ENCODE data around the gene OGFRL1.

The OGFRL1 gene

DNA sequence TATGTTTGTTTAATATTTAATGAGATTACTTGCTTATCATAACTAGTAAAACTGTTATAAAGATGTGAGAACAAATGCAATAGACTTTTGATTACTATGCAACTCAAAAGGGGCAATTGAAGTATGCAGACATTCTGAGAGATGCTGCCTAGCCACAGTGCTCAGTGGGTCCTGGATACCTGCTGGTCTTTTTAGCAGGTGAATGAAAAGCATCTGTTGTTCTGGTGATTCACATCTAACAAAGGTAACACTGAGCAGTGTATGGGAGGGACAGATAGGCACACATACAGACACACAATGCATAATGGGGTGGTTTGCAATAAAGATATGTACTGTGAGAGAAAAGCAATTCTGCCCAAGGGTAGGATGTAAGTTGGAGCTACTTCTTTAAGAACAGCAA, 46.9 kb downstream of the OGFRL1 start:
- no peak for DNase-seq

DNA sequence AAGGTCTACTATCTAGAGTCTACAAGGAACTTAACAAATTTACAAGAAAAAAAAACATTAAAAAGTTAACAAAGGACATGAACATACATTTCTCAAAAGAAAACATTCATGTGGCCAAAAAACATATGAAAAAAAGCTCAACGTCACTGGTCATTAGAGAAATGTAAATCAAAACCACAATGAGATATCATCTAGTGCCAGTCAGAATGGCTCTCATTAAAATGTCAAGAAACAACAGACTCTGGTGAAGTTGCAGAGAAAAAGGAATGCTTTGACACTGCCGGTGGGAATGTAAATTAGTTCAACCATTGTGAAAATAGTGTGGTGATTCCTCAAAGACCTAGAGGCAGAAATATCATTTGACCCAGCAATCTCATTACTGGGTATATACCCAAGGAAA, 48.3 kb downstream of the OGFRL1 start:
- DNase-seq = no peak

- DNase-seq = no peak
Observed at GRCh38 chr6:71338540-71339316, 50.1 kb downstream of the OGFRL1 start.

DNA sequence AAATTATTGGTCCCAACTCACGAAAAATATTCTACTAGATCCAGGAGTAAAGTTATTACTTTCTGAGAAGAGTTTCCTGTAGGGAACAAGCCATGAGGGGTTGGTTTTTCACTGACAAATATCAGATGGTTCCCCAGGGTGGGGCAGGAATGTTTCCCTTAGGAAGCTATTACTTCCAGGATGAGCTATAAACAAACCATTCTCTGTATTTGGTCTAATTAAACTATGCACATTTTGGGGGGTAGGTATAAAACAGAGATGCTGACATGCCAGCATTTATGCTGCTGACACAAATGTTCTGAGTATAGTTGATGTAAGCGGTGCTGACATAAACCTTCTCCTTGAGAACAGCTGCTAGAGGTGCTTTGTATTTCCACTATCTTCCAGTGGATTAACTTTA, 54.2 kb downstream of the OGFRL1 start:
- no peak for DNase-seq

DNA sequence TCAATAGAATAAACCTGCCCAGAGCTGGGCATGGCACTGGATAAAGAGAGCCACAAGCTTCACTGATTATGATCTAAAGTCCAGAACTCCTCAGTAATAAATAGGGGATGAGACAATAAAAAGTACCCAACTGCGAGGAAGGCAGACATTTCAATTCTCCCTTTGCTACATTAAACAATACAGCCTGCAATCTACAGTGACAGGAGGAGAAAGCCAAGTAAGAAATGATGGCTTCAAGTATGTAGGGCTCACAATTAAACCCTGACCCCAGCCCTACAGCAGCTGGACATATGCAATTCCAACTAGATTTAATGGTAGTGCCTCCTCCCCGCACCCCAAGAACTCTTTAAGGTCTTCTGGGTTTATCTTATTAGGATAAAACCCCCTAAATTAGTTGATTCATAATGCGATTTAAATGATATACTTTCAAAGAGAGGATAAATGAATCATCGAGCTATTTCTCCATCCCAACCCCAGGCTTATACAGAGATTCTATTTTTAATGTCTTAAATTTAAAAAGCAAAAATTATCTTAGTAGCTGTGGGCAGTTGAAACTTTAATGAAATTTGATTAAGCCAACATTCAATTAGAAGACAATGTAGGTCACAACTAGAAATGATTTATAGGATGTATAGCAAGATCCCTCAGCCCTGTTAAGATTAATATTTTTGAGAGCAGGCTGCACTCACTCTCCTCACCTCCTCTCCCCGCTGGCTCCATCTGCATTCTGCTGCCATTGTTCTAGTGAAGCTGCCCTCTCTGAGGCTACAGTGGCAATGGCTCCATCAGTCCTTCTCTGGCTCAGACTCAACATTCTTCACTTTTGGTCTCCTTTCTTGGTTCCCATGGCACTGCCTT, 57.1 kb downstream of the OGFRL1 start:
- no peak for DNase-seq

GRCh38 chr6:71346334-71346694, 57.7 kb downstream of the OGFRL1 start:
- DNase-seq = no peak

DNA sequence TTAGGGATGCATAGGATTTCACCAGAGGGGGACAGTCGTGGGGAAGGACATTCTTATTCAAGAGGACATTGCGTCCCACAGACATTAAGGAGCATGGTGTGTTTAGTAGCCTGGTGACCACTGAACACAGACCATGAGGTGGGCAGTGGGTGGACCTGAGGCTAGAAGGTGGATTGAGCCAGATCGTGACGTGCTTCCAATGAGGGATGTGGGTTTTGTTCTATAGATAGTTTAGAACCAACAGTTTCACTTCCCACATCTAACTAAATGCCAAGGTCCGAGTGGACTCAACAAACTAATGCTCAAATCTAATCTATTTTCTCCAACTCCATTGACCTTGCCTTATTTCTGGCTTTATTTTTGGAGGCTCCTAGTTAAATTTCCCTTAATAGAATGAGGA, 58.5 kb downstream of the OGFRL1 start:
- DNase-seq = no peak

GRCh38 chr6:71349395-71349794, 60.8 kb downstream of the OGFRL1 start:
- DNase-seq = no peak

GRCh38 chr6:71349976-71350615, 61.5 kb downstream of the OGFRL1 start:
- DNase-seq = no peak

DNA sequence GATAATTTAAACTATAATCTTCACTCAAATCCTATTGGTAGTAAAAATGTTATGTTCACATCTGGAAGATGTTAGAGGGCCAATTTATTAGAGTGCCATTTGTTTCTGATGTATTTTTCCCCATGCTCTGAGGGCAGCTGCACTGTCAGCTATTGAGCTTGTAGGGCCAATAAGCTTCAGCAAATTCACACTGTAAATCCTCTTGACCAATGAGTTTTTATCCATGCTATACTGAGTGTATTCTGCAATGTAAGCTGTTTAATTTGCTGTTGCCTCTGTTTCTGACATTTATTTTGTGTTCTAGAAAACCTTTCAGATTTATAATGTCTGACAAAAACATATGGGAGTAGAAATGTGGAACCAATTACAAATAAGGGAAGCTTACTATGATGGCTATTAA, 62.6 kb downstream of the OGFRL1 start:
- no peak for DNase-seq
